H1 (cell line): ENCODE measurements around the gene LPAR6.

Experiments used
- CEBPB ChIP-seq: IDR thresholded peaks from 2 replicates; pipeline ENCODE4 v1.6.1; 2012; ENCODE audit warnings: low read depth, low read length
- EZH2 ChIP-seq: fragments of 200-600 bp; sonication (generic); IDR thresholded peaks from 2 replicates; pipeline ENCODE4 v1.7.1; 2012; ENCODE audit warnings: low read depth, mild to moderate bottlenecking, moderate library complexity, low read length, inconsistent platforms; ENCODE audit not compliant: severe bottlenecking
- GABPA ChIP-seq: IDR thresholded peaks from 2 replicates; pipeline ENCODE4 v1.6.1; 2011; ENCODE audit warnings: mild to moderate bottlenecking, low read length, moderate library complexity, borderline replicate concordance; ENCODE audit not compliant: insufficient read depth
- GTF2F1 ChIP-seq: IDR thresholded peaks from 2 replicates; pipeline ENCODE4 v1.6.1; 2012; ENCODE audit warnings: low read depth, low read length, improper control_type of control experiment, borderline replicate concordance
- POLR2AphosphoS5 ChIP-seq: IDR thresholded peaks from 2 replicates; pipeline ENCODE4 v1.6.1; 2011; ENCODE audit warnings: low read depth, low read length
- RNF2 ChIP-seq: fragments of 200-900, 300-1000 bp; sonication (generic); IDR thresholded peaks from 2 replicates; pipeline ENCODE4 v1.7.1; 2016; ENCODE audit warnings: borderline replicate concordance, low read depth, mild to moderate bottlenecking, antibody characterized with exemption, low read length; ENCODE audit not compliant: poor library complexity, severe bottlenecking; ENCODE audit errors: missing control alignments
- SIN3A ChIP-seq, 2 experiments: IDR thresholded peaks in 1 of 2; conservative IDR thresholded peaks in 1 of 2; 2 replicates each; pipeline ENCODE4 v1.6.1; 2011 to 2012; ENCODE audit warnings: low read length in 2 of 2, improper control_type of control experiment in 1 of 2, low read depth in 1 of 2, mild to moderate bottlenecking in 1 of 2
- SUZ12 ChIP-seq: fragments of 200-600 bp; sonication (generic); IDR thresholded peaks from 2 replicates; pipeline ENCODE4 v1.6.1; 2012; ENCODE audit warnings: mild to moderate bottlenecking, inconsistent platforms, low read length, moderate library complexity, mixed read lengths
- TAF1 ChIP-seq: IDR thresholded peaks from 2 replicates; pipeline ENCODE4 v1.6.1; 2011; ENCODE audit warnings: mild to moderate bottlenecking, low read depth, low read length
- YY1 ChIP-seq: IDR thresholded peaks from 2 replicates; pipeline ENCODE4 v1.6.1; 2011; ENCODE audit warnings: low read depth, mild to moderate bottlenecking, low read length
- TF ChIP-seq, protein P1 (sequence below), 3 experiments: IDR thresholded peaks; 1 replicate in 2 of 3; 2 replicates in 1 of 3; pipeline versions ENCODE4 v1.5.1 to v1.6.1; 2011; ENCODE audit warnings: low read length in 3 of 3, mild to moderate bottlenecking in 3 of 3, inconsistent platforms in 2 of 3, low read depth in 1 of 3, moderate library complexity in 1 of 3; ENCODE audit not compliant: insufficient read depth in 1 of 3; ENCODE audit errors: control extremely low read depth in 1 of 3
- TF ChIP-seq, protein P2 (sequence below): IDR thresholded peaks from 2 replicates; pipeline ENCODE4 v1.6.1; 2011; ENCODE audit warnings: low read depth, mild to moderate bottlenecking, low read length; ENCODE audit not compliant: insufficient read depth

- TF ChIP-seq GTF2F1 (no peak), YY1 (no peak), GABPA (no peak), POLR2AphosphoS5 (no peak), TAF1 (no peak), EZH2 (no peak), SUZ12 (no peak), SIN3A (conservative IDR thresholded peaks at IDR 0.05 in 1 of 2, IDR thresholded peaks at IDR 0.05 in 1 of 2; ENCODE audit: low read depth in 1 of 2, low read length in 2 of 2) (no peak), RNF2 (no peak), CEBPB (no peak)
- TF ChIP-seq, protein P1, sequence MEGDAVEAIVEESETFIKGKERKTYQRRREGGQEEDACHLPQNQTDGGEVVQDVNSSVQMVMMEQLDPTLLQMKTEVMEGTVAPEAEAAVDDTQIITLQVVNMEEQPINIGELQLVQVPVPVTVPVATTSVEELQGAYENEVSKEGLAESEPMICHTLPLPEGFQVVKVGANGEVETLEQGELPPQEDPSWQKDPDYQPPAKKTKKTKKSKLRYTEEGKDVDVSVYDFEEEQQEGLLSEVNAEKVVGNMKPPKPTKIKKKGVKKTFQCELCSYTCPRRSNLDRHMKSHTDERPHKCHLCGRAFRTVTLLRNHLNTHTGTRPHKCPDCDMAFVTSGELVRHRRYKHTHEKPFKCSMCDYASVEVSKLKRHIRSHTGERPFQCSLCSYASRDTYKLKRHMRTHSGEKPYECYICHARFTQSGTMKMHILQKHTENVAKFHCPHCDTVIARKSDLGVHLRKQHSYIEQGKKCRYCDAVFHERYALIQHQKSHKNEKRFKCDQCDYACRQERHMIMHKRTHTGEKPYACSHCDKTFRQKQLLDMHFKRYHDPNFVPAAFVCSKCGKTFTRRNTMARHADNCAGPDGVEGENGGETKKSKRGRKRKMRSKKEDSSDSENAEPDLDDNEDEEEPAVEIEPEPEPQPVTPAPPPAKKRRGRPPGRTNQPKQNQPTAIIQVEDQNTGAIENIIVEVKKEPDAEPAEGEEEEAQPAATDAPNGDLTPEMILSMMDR (IDR thresholded peaks at IDR 0.05; ENCODE audit: control extremely low read depth in 1 of 3, insufficient read depth in 1 of 3, low read depth in 1 of 3, low read length in 3 of 3), result no peak
- TF ChIP-seq, protein P2, sequence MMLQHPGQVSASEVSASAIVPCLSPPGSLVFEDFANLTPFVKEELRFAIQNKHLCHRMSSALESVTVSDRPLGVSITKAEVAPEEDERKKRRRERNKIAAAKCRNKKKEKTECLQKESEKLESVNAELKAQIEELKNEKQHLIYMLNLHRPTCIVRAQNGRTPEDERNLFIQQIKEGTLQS, result no peak
Observed at GRCh38 chr13:48415516-48415915, 2.6 kb upstream of the LPAR6 start.
